Immature natural killer cell (primary cell): ENCODE measurements around the gene SEC14L6. TPM values are rescaled to one million over a fixed set of nuclear protein-coding genes. Genes with fewer than 3 reads are reported as not detected.
"Not testable (repeated sequence)": the region's sequence is repeated elsewhere in the genome, so short reads cannot be mapped to it uniquely, and the experiment has no call there.

Experiments
- DNase-seq, 3 donors: peaks; one replicate each; pipeline ENCODE4 v3.0.0; 2022; ENCODE audit warnings: mixed read lengths in 1 of 3
- H3K27ac Mint-ChIP-seq, 6 donors: one replicate each; pipeline ENCODE4 v1.8.0; 2020; ENCODE audit warnings: mixed read lengths in 6 of 6, mild to moderate bottlenecking in 5 of 6, inconsistent platforms in 4 of 6, moderate library complexity in 3 of 6
- H3K27me3 Mint-ChIP-seq, 3 donors: one replicate each; pipeline ENCODE4 v1.8.0; 2020 to 2021; ENCODE audit warnings: low read depth in 3 of 3, mild to moderate bottlenecking in 3 of 3, mixed read lengths in 3 of 3, moderate library complexity in 3 of 3, inconsistent platforms in 1 of 3
- H3K36me3 Mint-ChIP-seq, 3 donors: one replicate each; pipeline ENCODE4 v1.8.0; 2020; ENCODE audit warnings: mixed read lengths in 3 of 3, inconsistent platforms in 2 of 3, mild to moderate bottlenecking in 2 of 3
- H3K4me1 Mint-ChIP-seq, 2 donors: one replicate each; pipeline ENCODE4 v1.8.0; 2020; ENCODE audit warnings: inconsistent platforms in 2 of 2, mild to moderate bottlenecking in 2 of 2, mixed read lengths in 2 of 2, moderate library complexity in 1 of 2
- H3K4me3 Mint-ChIP-seq, 5 donors: one replicate each; pipeline ENCODE4 v1.8.0; 2020; ENCODE audit warnings: mild to moderate bottlenecking in 5 of 5, mixed read lengths in 5 of 5, inconsistent platforms in 3 of 5, moderate library complexity in 3 of 5
- H3K9me3 Mint-ChIP-seq, 6 donors: one replicate each; pipeline ENCODE4 v1.8.0; 2020; ENCODE audit warnings: mild to moderate bottlenecking in 6 of 6, mixed read lengths in 6 of 6, inconsistent platforms in 4 of 6, moderate library complexity in 3 of 6
- polyA plus RNA-seq, 3 donors: library from polyadenylated mRNA; unstranded; fragments of 300-500 nt; fragmentation: Illumina TruSeq; gene quantifications; one replicate each; pipeline ENCODE4 v1.2.3, GENCODE V29; 2021

Gene SEC14L6
- polyA plus RNA-seq, 3 donors from 2014 or later, result 1.0 TPM; not detected in 2

GRCh38 chr22:30574095-30574981 is 27.8 kb upstream of the SEC14L6 start, which contains the start of gene GAL3ST1:
GAL3ST1 (minus strand) TSS chr22:30574665; CDS start chr22:30557392, 17,273 bp downstream.
- Mint-ChIP-seq H3K27ac (no peak within 1 kb of the TSS), H3K9me3 (no peaks in the 10 kb centered on the region), H3K27me3 (peaks cover 0 to 4% (median 4%) of the 10 kb centered on the region in 3 donors), H3K36me3 (peaks cover 9 to 35% (median 16%) of the 10 kb centered on the region in 3 donors), H3K4me3 (peak within 1 kb of the TSS in 1 of 5 donors; percentile 21), H3K4me1 (peaks cover 0 to 1% of the 10 kb centered on the region in 2 donors)
- no peak for DNase-seq

GRCh38 chr22:30573594-30574094 is 27.1 kb upstream of the SEC14L6 start:
- no peak overlapping the region for H3K27ac Mint-ChIP-seq

GRCh38 chr22:30572840-30573593 is 26.5 kb upstream of the SEC14L6 start:
- Mint-ChIP-seq H3K9me3 (no peaks in the 10 kb centered on the region), H3K4me1 (peaks cover 0 to 1% of the 10 kb centered on the region in 2 donors), H3K4me3 (no peak overlapping the region), H3K36me3 (peaks cover 9 to 23% (median 10%) of the 10 kb centered on the region in 3 donors), H3K27me3 (peaks cover 0 to 4% (median 2%) of the 10 kb centered on the region in 3 donors), H3K27ac (no peak overlapping the region)
- DNase-seq, result no peak

More at GRCh38 chr22:30573594-30574094, 27.1 kb upstream of the SEC14L6 start:
- Mint-ChIP-seq H3K4me3 (no peak overlapping the region), H3K27me3 (peaks cover 0 to 4% (median 2%) of the 10 kb centered on the region in 3 donors), H3K9me3 (no peaks in the 10 kb centered on the region), H3K36me3 (peaks cover 9 to 28% (median 10%) of the 10 kb centered on the region in 3 donors), H3K4me1 (peaks cover 0 to 1% of the 10 kb centered on the region in 2 donors)
- DNase-seq, result no peak

GRCh38 chr22:30572210-30572609 is 25.7 kb upstream of the SEC14L6 start:
- Mint-ChIP-seq H3K4me3 (no peak overlapping the region), H3K9me3 (no peaks in the 10 kb centered on the region), H3K4me1 (peaks cover 0 to 1% of the 10 kb centered on the region in 2 donors), H3K27me3 (peaks cover 2 to 4% (median 3%) of the 10 kb centered on the region in 3 donors), H3K36me3 (peaks cover 5 to 15% (median 9%) of the 10 kb centered on the region in 3 donors), H3K27ac (no peak overlapping the region)
- no peak for DNase-seq

- no peaks in the 10 kb centered on the region for H3K36me3 Mint-ChIP-seq
- no peak overlapping the region for H3K4me3 Mint-ChIP-seq
These were observed 23.2 kb upstream of the SEC14L6 start for GRCh38 chr22:30569674-30570202.

GRCh38 chr22:30568137-30568805 is 21.7 kb upstream of the SEC14L6 start:
- Mint-ChIP-seq H3K27me3 (peaks cover 0 to 3% (median under 1%) of the 10 kb centered on the region in 3 donors), H3K4me1 (no peaks in the 10 kb centered on the region), H3K9me3 (no peaks in the 10 kb centered on the region), H3K4me3 (no peak overlapping the region), H3K27ac (no peak overlapping the region), H3K36me3 (no peaks in the 10 kb centered on the region)
- DNase-seq, result no peak

More at GRCh38 chr22:30569674-30570202, 23.2 kb upstream of the SEC14L6 start:
- H3K9me3 Mint-ChIP-seq, result no peaks in the 10 kb centered on the region
- H3K27me3 Mint-ChIP-seq, result peaks cover 0 to 3% (median 1%) of the 10 kb centered on the region in 3 donors
- no peaks in the 10 kb centered on the region for H3K4me1 Mint-ChIP-seq
- DNase-seq, result no peak
- H3K27ac Mint-ChIP-seq, result no peak overlapping the region

- not testable (repeated sequence) for H3K27me3 Mint-ChIP-seq, H3K27ac Mint-ChIP-seq, H3K9me3 Mint-ChIP-seq, H3K4me3 Mint-ChIP-seq, H3K36me3 Mint-ChIP-seq, DNase-seq, H3K4me1 Mint-ChIP-seq
These were observed 20.7 kb upstream of the SEC14L6 start for GRCh38 chr22:30567277-30567676.

GRCh38 chr22:30566125-30566524 is 19.6 kb upstream of the SEC14L6 start:
- H3K4me1 Mint-ChIP-seq, result no peaks in the 10 kb centered on the region
- H3K27ac Mint-ChIP-seq, result no peak overlapping the region
- DNase-seq, result no peak
- H3K27me3 Mint-ChIP-seq, result peaks cover 0 to 5% (median 0%) of the 10 kb centered on the region in 3 donors
- no peaks in the 10 kb centered on the region for H3K36me3 Mint-ChIP-seq
- no peak overlapping the region for H3K4me3 Mint-ChIP-seq
- H3K9me3 Mint-ChIP-seq, result no peaks in the 10 kb centered on the region

GRCh38 chr22:30565341-30565740 is 18.8 kb upstream of the SEC14L6 start:
- H3K27me3 Mint-ChIP-seq, result peaks cover 0 to 5% (median 0%) of the 10 kb centered on the region in 3 donors
- H3K4me3 Mint-ChIP-seq, result no peak overlapping the region
- no peaks in the 10 kb centered on the region for H3K4me1 Mint-ChIP-seq
- no peak for DNase-seq
- H3K36me3 Mint-ChIP-seq, result no peaks in the 10 kb centered on the region
- H3K27ac Mint-ChIP-seq, result no peak overlapping the region
- no peaks in the 10 kb centered on the region for H3K9me3 Mint-ChIP-seq

- no peaks in the 10 kb centered on the region for H3K9me3 Mint-ChIP-seq
- no peaks in the 10 kb centered on the region for H3K36me3 Mint-ChIP-seq
- no peaks in the 10 kb centered on the region for H3K4me1 Mint-ChIP-seq
- H3K27me3 Mint-ChIP-seq, result peaks cover 0 to 5% (median 0%) of the 10 kb centered on the region in 3 donors
- no peak for DNase-seq
- no peak overlapping the region for H3K27ac Mint-ChIP-seq
- no peak overlapping the region for H3K4me3 Mint-ChIP-seq
These were observed 18.2 kb upstream of the SEC14L6 start for GRCh38 chr22:30564761-30565119.

GRCh38 chr22:30564045-30564760 is 17.7 kb upstream of the SEC14L6 start:
- Mint-ChIP-seq H3K36me3 (no peaks in the 10 kb centered on the region), H3K9me3 (no peaks in the 10 kb centered on the region), H3K4me1 (no peaks in the 10 kb centered on the region), H3K4me3 (no peak overlapping the region), H3K27me3 (peaks cover 0 to 5% (median 0%) of the 10 kb centered on the region in 3 donors), H3K27ac (no peak overlapping the region)
- no peak for DNase-seq

GRCh38 chr22:30562366-30562765 is 15.8 kb upstream of the SEC14L6 start:
- Mint-ChIP-seq H3K4me3 (no peak overlapping the region), H3K9me3 (no peaks in the 10 kb centered on the region), H3K4me1 (no peaks in the 10 kb centered on the region), H3K36me3 (no peaks in the 10 kb centered on the region), H3K27ac (no peak overlapping the region), H3K27me3 (peaks cover 0 to 3% (median 1%) of the 10 kb centered on the region in 3 donors)
- no peak for DNase-seq
